Neuronal stem cell (in vitro differentiated cells): ENCODE results near the gene ALCAM.

Source experiments
- DNase-seq: peaks from one replicate; pipeline ENCODE4 v3.0.0-alpha.2; 2013; ENCODE audit warnings: low spot score
- H2AFZ ChIP-seq: one replicate; pipeline ENCODE4 v1.6.1; 2013; ENCODE audit warnings: mild to moderate bottlenecking, low read length, inconsistent platforms
- H2AK5ac ChIP-seq: 2 replicates; pipeline ENCODE4 v1.6.1; 2013; ENCODE audit warnings: low read depth, mild to moderate bottlenecking, inconsistent platforms, low read length, moderate library complexity, mixed read lengths
- H2BK120ac ChIP-seq: 2 replicates; pipeline ENCODE4 v1.6.1; 2013; ENCODE audit warnings: low read depth, mild to moderate bottlenecking, inconsistent platforms, low read length, moderate library complexity, mixed read lengths
- H2BK12ac ChIP-seq: one replicate; pipeline ENCODE4 v1.6.1; 2013; ENCODE audit warnings: low read length, inconsistent platforms
- H2BK15ac ChIP-seq: 2 replicates; pipeline ENCODE4 v1.6.1; 2013; ENCODE audit warnings: mild to moderate bottlenecking, low read length, inconsistent platforms, mixed read lengths
- H2BK5ac ChIP-seq: one replicate; pipeline ENCODE4 v1.6.1; 2013; ENCODE audit warnings: inconsistent platforms, mild to moderate bottlenecking, low read length, moderate library complexity
- H3K14ac ChIP-seq: one replicate; pipeline ENCODE4 v1.6.1; 2013; ENCODE audit warnings: low read length, inconsistent platforms
- H3K18ac ChIP-seq: 2 replicates; pipeline ENCODE4 v1.6.1; 2013; ENCODE audit warnings: low read length, inconsistent platforms
- H3K23ac ChIP-seq: 2 replicates; pipeline ENCODE4 v1.6.1; 2013; ENCODE audit warnings: low read depth, mild to moderate bottlenecking, mixed read lengths, low read length, inconsistent platforms; ENCODE audit not compliant: poor library complexity
- H3K27ac ChIP-seq: replicated peaks from 3 replicates; pipeline ENCODE4 v1.5.1; 2013; ENCODE audit warnings: low read length, inconsistent platforms
- H3K27me3 ChIP-seq, 3 experiments: 2 replicates each; pipeline ENCODE4 v1.6.1; 2013; ENCODE audit warnings: low read length in 3 of 3, mild to moderate bottlenecking in 2 of 3, inconsistent platforms in 1 of 3, low read depth in 1 of 3, mixed read lengths in 1 of 3, moderate library complexity in 1 of 3; ENCODE audit not compliant: control insufficient read depth in 3 of 3, insufficient read depth in 3 of 3
- H3K36me3 ChIP-seq, 2 donors: replicated peaks in 1 of 2; 2 replicates each; pipeline ENCODE4 v1.6.1; 2013; ENCODE audit warnings: low read length in 2 of 2; ENCODE audit not compliant: control insufficient read depth in 2 of 2, insufficient read depth in 2 of 2
- H3K4ac ChIP-seq: 2 replicates; pipeline ENCODE4 v1.6.1; 2013; ENCODE audit warnings: inconsistent platforms, mild to moderate bottlenecking, low read length, moderate library complexity
- H3K4me1 ChIP-seq, 2 donors: 1 replicate in 1 of 2; 2 replicates in 1 of 2; pipeline ENCODE4 v1.6.1; 2013; ENCODE audit warnings: low read length in 2 of 2, low read depth in 1 of 2; ENCODE audit not compliant: control insufficient read depth in 2 of 2, insufficient read depth in 1 of 2
- H3K4me2 ChIP-seq: one replicate; pipeline ENCODE4 v1.6.1; 2013; ENCODE audit warnings: mild to moderate bottlenecking, low read length, inconsistent platforms; ENCODE audit not compliant: insufficient read depth, poor library complexity, severe bottlenecking
- H3K4me3 ChIP-seq, 2 donors: 2 replicates each; pipeline ENCODE4 v1.5.1; 2013; ENCODE audit warnings: low read length in 2 of 2, mild to moderate bottlenecking in 2 of 2, inconsistent platforms in 1 of 2, moderate library complexity in 1 of 2
- H3K79me1 ChIP-seq: one replicate; pipeline ENCODE4 v1.6.1; 2013; ENCODE audit warnings: low read depth, mild to moderate bottlenecking, inconsistent platforms, low read length, moderate library complexity
- H3K9ac ChIP-seq: one replicate; pipeline ENCODE4 v1.6.1; 2013; ENCODE audit warnings: mild to moderate bottlenecking, low read depth, low read length, inconsistent platforms; ENCODE audit not compliant: poor library complexity
- H3K9me3 ChIP-seq, 2 donors: replicated peaks in 1 of 2; 2 replicates each; pipeline versions ENCODE3 to v1.6.1; 2013; ENCODE audit warnings: low read length in 2 of 2, mild to moderate bottlenecking in 2 of 2, inconsistent platforms in 1 of 2, low read depth in 1 of 2, mixed read lengths in 1 of 2, moderate library complexity in 1 of 2; ENCODE audit not compliant: control insufficient read depth in 2 of 2, insufficient read depth in 1 of 2
- H4K8ac ChIP-seq: one replicate; pipeline ENCODE4 v1.6.1; 2013; ENCODE audit warnings: low read depth, mild to moderate bottlenecking, inconsistent platforms, low read length, moderate library complexity
- H4K91ac ChIP-seq: one replicate; pipeline ENCODE4 v1.6.1; 2013; ENCODE audit warnings: low read length, low read depth, mild to moderate bottlenecking, inconsistent platforms; ENCODE audit not compliant: poor library complexity
- WGBS, 2 donors: extraction: QIAGEN DNeasy Blood & Tissue Kit; methylation state at CpG; one replicate each; pipeline ENCODE4 v1.1.7; 2013; ENCODE audit warnings: missing lambda C conversion rate in 2 of 2, mixed read lengths in 1 of 2; ENCODE audit not compliant: insufficient read length in 2 of 2, insufficient replicate concordance in 1 of 2; ENCODE audit errors: extremely low coverage in 2 of 2; 5-methylcytosine and 5-hydroxymethylcytosine counted together

ALCAM gene

DNA sequence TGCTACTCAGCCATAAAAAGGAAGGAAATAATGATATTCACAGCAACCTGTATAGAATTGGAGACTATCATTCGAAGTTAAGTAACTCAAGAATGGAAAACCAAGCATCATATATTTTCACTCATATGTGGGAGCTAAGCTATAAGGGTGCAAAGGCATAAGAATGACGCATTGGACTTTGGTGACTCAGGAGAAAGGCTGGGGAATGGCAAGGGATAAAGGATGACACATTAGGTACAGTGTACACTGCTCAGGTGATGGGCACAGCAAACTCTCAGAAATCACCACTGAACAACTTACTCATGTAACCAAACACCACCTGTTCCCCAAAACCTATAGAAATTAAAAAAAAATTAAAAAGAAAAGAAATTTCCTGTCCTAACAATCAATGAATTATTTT, 42.7 kb downstream of the ALCAM start:
- H3K79me1 ChIP-seq = no peaks in the 10 kb centered on the region
- H3K4me2 ChIP-seq = no peak overlapping the region
- H2AK5ac ChIP-seq = no peak overlapping the region
- no peak overlapping the region for H3K27ac ChIP-seq
- H3K9ac ChIP-seq = no peak overlapping the region
- no peak overlapping the region for H3K14ac ChIP-seq
- H3K18ac ChIP-seq = no peak overlapping the region
- no peak overlapping the region for H2BK5ac ChIP-seq
- WGBS, 2 donors = no CpG with 5 or more reads among the region's 2 CpGs
- H3K23ac ChIP-seq = no peak overlapping the region
- no peak overlapping the region for H4K8ac ChIP-seq
- no peaks in the 10 kb centered on the region for H3K4me1 ChIP-seq
- H3K9me3 ChIP-seq = no peaks in the 10 kb centered on the region
- no peak overlapping the region for H2AFZ ChIP-seq
- no peaks in the 10 kb centered on the region for H3K36me3 ChIP-seq
- H2BK120ac ChIP-seq = no peak overlapping the region
- no peak overlapping the region for H4K91ac ChIP-seq
- H3K4me3 ChIP-seq = no peak overlapping the region
- no peak overlapping the region for H2BK12ac ChIP-seq
- H3K27me3 ChIP-seq = no peaks in the 10 kb centered on the region
- H3K4ac ChIP-seq = no peak overlapping the region
- no peak for DNase-seq
- no peak overlapping the region for H2BK15ac ChIP-seq

GRCh38 chr3:105413343-105413887, 46.7 kb downstream of the ALCAM start:
- Histone ChIP-seq H3K4me3 (no peak overlapping the region), H3K4me2 (no peak overlapping the region), H3K9ac (no peak overlapping the region), H2BK5ac (no peak overlapping the region), H3K23ac (no peak overlapping the region), H2BK12ac (no peak overlapping the region), H3K27ac (no peak overlapping the region), H3K27me3 (no peaks in the 10 kb centered on the region), H4K91ac (no peak overlapping the region), H3K79me1 (no peaks in the 10 kb centered on the region), H3K14ac (no peak overlapping the region), H3K36me3 (no peaks in the 10 kb centered on the region), H3K9me3 (no peaks in the 10 kb centered on the region), H4K8ac (no peak overlapping the region), H3K4me1 (no peaks in the 10 kb centered on the region), H2AK5ac (no peak overlapping the region), H3K4ac (no peak overlapping the region), H3K18ac (no peak overlapping the region), H2BK120ac (no peak overlapping the region), H2BK15ac (no peak overlapping the region), H2AFZ (no peak overlapping the region)
- no CpG with 5 or more reads among the region's 1 CpG for WGBS, 2 donors
- DNase-seq = no peak

DNA sequence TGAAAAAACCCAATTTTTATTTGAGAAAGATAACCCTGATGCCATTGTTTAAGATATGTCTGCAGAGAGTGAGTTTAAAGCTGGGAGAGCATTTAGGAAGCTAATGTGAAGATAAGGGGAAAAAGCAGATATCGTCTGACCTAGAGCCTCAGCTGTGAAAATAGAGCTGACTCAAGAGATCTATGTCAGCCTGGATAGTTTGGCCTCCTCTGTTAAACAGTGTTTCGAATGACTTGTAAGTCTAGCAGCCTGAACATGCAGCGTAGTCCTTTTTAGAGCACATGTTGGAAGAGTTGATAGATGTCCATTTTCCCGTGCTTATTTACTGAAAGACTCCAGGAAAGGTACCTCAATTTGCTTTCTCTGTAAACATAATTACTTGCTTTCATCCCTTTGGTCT, 48.1 kb downstream of the ALCAM start:
- Histone ChIP-seq H3K4me2 (no peak overlapping the region), H2AFZ (no peak overlapping the region), H4K8ac (no peak overlapping the region), H3K9me3 (no peaks in the 10 kb centered on the region), H2BK120ac (no peak overlapping the region), H3K4ac (no peak overlapping the region), H2BK5ac (no peak overlapping the region), H3K9ac (no peak overlapping the region), H2BK12ac (no peak overlapping the region), H2AK5ac (no peak overlapping the region), H3K36me3 (no peaks in the 10 kb centered on the region), H3K4me1 (no peaks in the 10 kb centered on the region), H3K79me1 (no peaks in the 10 kb centered on the region), H3K23ac (no peak overlapping the region), H3K18ac (no peak overlapping the region), H3K27ac (no peak overlapping the region), H3K14ac (no peak overlapping the region), H4K91ac (no peak overlapping the region), H3K27me3 (no peaks in the 10 kb centered on the region), H2BK15ac (no peak overlapping the region), H3K4me3 (no peak overlapping the region)
- no CpG with 5 or more reads among the region's 4 CpGs for WGBS, 2 donors
- DNase-seq = no peak

DNA sequence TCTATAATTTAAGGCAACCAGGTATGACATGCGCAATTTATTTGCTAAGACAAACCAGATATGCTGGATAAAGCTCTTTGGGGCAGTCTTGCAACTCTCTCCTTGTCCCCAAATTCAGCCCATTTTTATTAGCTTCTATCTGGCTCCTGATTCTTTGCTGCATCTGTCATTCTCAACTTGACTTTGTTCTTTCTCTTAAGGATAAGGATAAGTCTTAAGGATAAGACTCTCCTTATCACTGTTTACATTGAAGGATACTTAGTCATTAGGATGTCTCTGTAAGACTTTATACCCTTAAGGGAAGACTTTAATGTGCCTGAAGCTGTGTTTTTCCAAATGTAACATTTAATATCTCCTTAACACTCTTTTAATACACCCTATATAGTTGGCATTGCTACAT, 49.2 kb downstream of the ALCAM start:
- no peaks in the 10 kb centered on the region for H3K4me1 ChIP-seq
- no peak overlapping the region for H3K14ac ChIP-seq
- WGBS, 2 donors = no CpG with 5 or more reads among the region's 1 CpG
- H2BK15ac ChIP-seq = no peak overlapping the region
- no peak overlapping the region for H3K23ac ChIP-seq
- no peak overlapping the region for H3K4me3 ChIP-seq
- H3K79me1 ChIP-seq = no peaks in the 10 kb centered on the region
- H3K27ac ChIP-seq = no peak overlapping the region
- no peaks in the 10 kb centered on the region for H3K27me3 ChIP-seq
- no peaks in the 10 kb centered on the region for H3K9me3 ChIP-seq
- no peak overlapping the region for H3K4ac ChIP-seq
- no peak overlapping the region for H2BK12ac ChIP-seq
- no peak overlapping the region for H3K9ac ChIP-seq
- H3K36me3 ChIP-seq = no peaks in the 10 kb centered on the region
- H3K18ac ChIP-seq = no peak overlapping the region
- H2BK5ac ChIP-seq = no peak overlapping the region
- H2AK5ac ChIP-seq = no peak overlapping the region
- no peak overlapping the region for H3K4me2 ChIP-seq
- H2BK120ac ChIP-seq = no peak overlapping the region
- H2AFZ ChIP-seq = no peak overlapping the region
- no peak for DNase-seq
- no peak overlapping the region for H4K8ac ChIP-seq
- H4K91ac ChIP-seq = no peak overlapping the region
